ENCODE data around the gene SMIM5. TPM values are rescaled to one million over a fixed set of nuclear protein-coding genes. Genes with fewer than 3 reads are reported as not detected.

Gene SMIM5
- total RNA-seq, 1 donor from 2014 or later = 2.2 TPM

GRCh38 chr17:75619506-75620431, 13.5 kb upstream of the SMIM5 start:
- H3K27ac ChIP-seq = no peak overlapping the region
- DNase-seq (ENCODE audit: extremely low spot score in 2 of 2) = no peak
- TF ChIP-seq CTCF (IDR thresholded peaks at IDR 0.05) (no peak), POLR2AphosphoS5 (IDR thresholded peaks at IDR 0.05; ENCODE audit: insufficient read depth in 1 of 2, low read depth in 1 of 2) (no peak), POLR2A (IDR thresholded peaks at IDR 0.05) (no peak)
- intact Hi-C loops (cut with DNase I) = no loop called here
- H3K9me3 ChIP-seq = no peaks in the 10 kb centered on the region
- H3K4me3 ChIP-seq = no peak overlapping the region
- H3K36me3 ChIP-seq = peaks cover 0 to 49% of the 10 kb centered on the region in 2 donors
- no peaks in the 10 kb centered on the region for H3K4me1 ChIP-seq
- H3K27me3 ChIP-seq = no peaks in the 10 kb centered on the region

GRCh38 chr17:75621489-75621888, 11.7 kb upstream of the SMIM5 start:
- intact Hi-C loops (cut with DNase I) = no loop called here

GRCh38 chr17:75622076-75622475, 11.2 kb upstream of the SMIM5 start:
- TF ChIP-seq POLR2AphosphoS5 (IDR thresholded peaks at IDR 0.05; ENCODE audit: insufficient read depth in 1 of 2, low read depth in 1 of 2) = no peak
- TF ChIP-seq POLR2A (IDR thresholded peaks at IDR 0.05) = no peak
- TF ChIP-seq CTCF (IDR thresholded peaks at IDR 0.05) = no peak
- Histone ChIP-seq H3K4me3 (no peak overlapping the region), H3K9me3 (no peaks in the 10 kb centered on the region), H3K36me3 (peaks cover 0 to 56% of the 10 kb centered on the region in 2 donors), H3K27me3 (no peaks in the 10 kb centered on the region), H3K27ac (no peak overlapping the region), H3K4me1 (no peaks in the 10 kb centered on the region)
- intact Hi-C loops (cut with DNase I) = no loop called here
- DNase-seq (ENCODE audit: extremely low spot score in 2 of 2) = no peak

More at GRCh38 chr17:75621489-75621888, 11.7 kb upstream of the SMIM5 start:
- Histone ChIP-seq H3K27me3 (no peaks in the 10 kb centered on the region), H3K36me3 (peaks cover 0 to 62% of the 10 kb centered on the region in 2 donors), H3K4me3 (no peak overlapping the region), H3K4me1 (no peaks in the 10 kb centered on the region), H3K9me3 (no peaks in the 10 kb centered on the region), H3K27ac (no peak overlapping the region)
- TF ChIP-seq CTCF (IDR thresholded peaks at IDR 0.05) (no peak), POLR2A (IDR thresholded peaks at IDR 0.05) (no peak), POLR2AphosphoS5 (IDR thresholded peaks at IDR 0.05; ENCODE audit: insufficient read depth in 1 of 2, low read depth in 1 of 2) (no peak)
- DNase-seq (ENCODE audit: extremely low spot score in 2 of 2) = no peak

- TF ChIP-seq POLR2AphosphoS5 (IDR thresholded peaks at IDR 0.05; ENCODE audit: insufficient read depth in 1 of 2, low read depth in 1 of 2) (no peak), CTCF (IDR thresholded peaks at IDR 0.05) (no peak), POLR2A (IDR thresholded peaks at IDR 0.05) (no peak)
- Histone ChIP-seq H3K27me3 (no peaks in the 10 kb centered on the region), H3K4me3 (no peak overlapping the region), H3K4me1 (no peaks in the 10 kb centered on the region), H3K27ac (no peak overlapping the region), H3K9me3 (no peaks in the 10 kb centered on the region), H3K36me3 (peaks cover 0 to 51% of the 10 kb centered on the region in 2 donors)
- DNase-seq (ENCODE audit: extremely low spot score in 2 of 2) = no peak
- intact Hi-C loops (cut with DNase I) = no loop called here
Measured at GRCh38 chr17:75622771-75623273, 10.4 kb upstream of the SMIM5 start.

- Histone ChIP-seq H3K36me3 (peaks cover 0 to 45% of the 10 kb centered on the region in 2 donors), H3K4me3 (no peak overlapping the region), H3K4me1 (no peaks in the 10 kb centered on the region), H3K27ac (no peak overlapping the region), H3K9me3 (no peaks in the 10 kb centered on the region), H3K27me3 (no peaks in the 10 kb centered on the region)
- intact Hi-C loops (cut with DNase I) = no loop called here
- DNase-seq (ENCODE audit: extremely low spot score in 2 of 2) = no peak
- TF ChIP-seq POLR2AphosphoS5 (IDR thresholded peaks at IDR 0.05; ENCODE audit: insufficient read depth in 1 of 2, low read depth in 1 of 2) (no peak), POLR2A (IDR thresholded peaks at IDR 0.05) (no peak), CTCF (IDR thresholded peaks at IDR 0.05) (no peak)
Measured at GRCh38 chr17:75623386-75623785, 9.8 kb upstream of the SMIM5 start.
